H1 (cell line): ENCODE measurements around the gene ZNF232. TPM values are rescaled to one million over a fixed set of nuclear protein-coding genes. Genes with fewer than 3 reads are reported as not detected.

Source experiments
- CTCF ChIA-PET: fragments of 300-600 bp; sonication (Branson Sonifier 250); formaldehyde crosslinking; loops from one replicate; lab custom pipeline; 2021; ENCODE audit not compliant: partially characterized antibody; lab: Charles Lee
- POLR2A ChIA-PET: fragments of 300-600 bp; sonication (Branson Sonifier 250); formaldehyde crosslinking; loops from one replicate; lab custom pipeline; 2021; ENCODE audit warnings: inconsistent platforms; ENCODE audit not compliant: partially characterized antibody; lab: Charles Lee
- DNase-seq, 2 experiments: peaks; one replicate each; pipeline versions ENCODE4 v3.0.0 to v3.0.0-alpha.2; 2010 to 2022; ENCODE audit warnings: low spot score in 2 of 2, low read depth in 1 of 2, mixed read lengths in 1 of 2
- FAIRE-seq: peaks from 2 replicates; lab custom pipeline; 2011; peaks lifted over from hg19 to GRCh38; lab: Jason Lieb, UNC
- H2AFZ ChIP-seq: 2 replicates; pipeline ENCODE4 v1.8.1; 2012; ENCODE audit warnings: low read length, inconsistent platforms
- H2AK5ac ChIP-seq: 2 replicates; pipeline ENCODE4 v1.6.1; 2013; ENCODE audit warnings: low read depth, low read length
- H2BK120ac ChIP-seq: replicated peaks from 2 replicates; pipeline ENCODE3; 2013; ENCODE audit warnings: low read depth, low read length, inconsistent platforms
- H2BK12ac ChIP-seq: 2 replicates; pipeline ENCODE4 v1.6.1; 2013; ENCODE audit warnings: low read depth, low read length
- H2BK15ac ChIP-seq: 2 replicates; pipeline ENCODE4 v1.6.1; 2013; ENCODE audit warnings: low read length
- H2BK20ac ChIP-seq: 2 replicates; pipeline ENCODE4 v1.6.1; 2013; ENCODE audit warnings: low read length
- H2BK5ac ChIP-seq: 2 replicates; pipeline ENCODE4 v1.6.1; 2013; ENCODE audit warnings: low read depth, low read length
- H3K14ac ChIP-seq: 2 replicates; pipeline ENCODE4 v1.6.1; 2013; ENCODE audit warnings: inconsistent platforms; ENCODE audit not compliant: insufficient read length
- H3K18ac ChIP-seq: 2 replicates; pipeline ENCODE4 v1.6.1; 2013; ENCODE audit warnings: low read length; ENCODE audit errors: extremely low read depth
- H3K23ac ChIP-seq: 2 replicates; pipeline ENCODE4 v1.6.1; 2013; ENCODE audit warnings: inconsistent platforms; ENCODE audit not compliant: insufficient read length
- H3K23me2 ChIP-seq: 2 replicates; pipeline ENCODE4 v1.6.1; 2013; ENCODE audit warnings: low read depth, low read length
- H3K27ac ChIP-seq: 2 replicates; pipeline ENCODE4 v1.6.1; 2011; ENCODE audit warnings: low read depth, low read length, inconsistent platforms
- H3K27me3 ChIP-seq, 4 experiments: replicated peaks in 1 of 4; 1 replicate in 1 of 4; 2 replicates in 3 of 4; pipeline versions ENCODE4 v1.6.1 to v1.8.1; 2011 to 2013; ENCODE audit warnings: low read length in 3 of 4, mild to moderate bottlenecking in 3 of 4, inconsistent platforms in 2 of 4, mixed read lengths in 2 of 4, moderate library complexity in 1 of 4; ENCODE audit not compliant: control insufficient read depth in 3 of 4, insufficient read depth in 3 of 4; ENCODE audit errors: extremely low read depth in 1 of 4
- H3K36me3 ChIP-seq, 4 experiments: 2 replicates each; pipeline versions ENCODE4 v1.6.1 to v1.8.1; 2011 to 2013; ENCODE audit warnings: mild to moderate bottlenecking in 4 of 4, low read length in 3 of 4, moderate library complexity in 2 of 4, control low read depth in 1 of 4, inconsistent platforms in 1 of 4; ENCODE audit not compliant: insufficient read depth in 4 of 4, control insufficient read depth in 2 of 4
- H3K4ac ChIP-seq: replicated peaks from 2 replicates; pipeline ENCODE3; 2013; ENCODE audit warnings: low read length, low read depth, mixed read lengths, inconsistent platforms; ENCODE audit not compliant: insufficient read length
- H3K4me1 ChIP-seq, 4 experiments: replicated peaks in 1 of 4; 1 replicate in 1 of 4; 2 replicates in 3 of 4; pipeline versions ENCODE4 v1.6.1 to v1.8.1; 2011 to 2013; ENCODE audit warnings: low read length in 3 of 4, inconsistent platforms in 2 of 4, mixed read lengths in 1 of 4; ENCODE audit not compliant: insufficient read depth in 4 of 4, control insufficient read depth in 3 of 4
- H3K4me2 ChIP-seq, 2 experiments: 2 replicates each; pipeline versions ENCODE4 v1.6.1 to v1.8.1; 2011 to 2013; ENCODE audit warnings: low read depth in 2 of 2, low read length in 2 of 2, control low read depth in 1 of 2, inconsistent platforms in 1 of 2, mild to moderate bottlenecking in 1 of 2; ENCODE audit not compliant: insufficient read depth in 1 of 2
- H3K4me3 ChIP-seq, 4 experiments: fragments of 200-600, 300-600 bp in 1 of 4; sonication (generic), shearing (Covaris generic), sonication (Bioruptor Twin) in 1 of 4; 2 replicates each; pipeline versions ENCODE4 v1.5.1 to v1.8.1; 2011 to 2016; ENCODE audit warnings: low read length in 4 of 4, low read depth in 3 of 4, control low read depth in 2 of 4, inconsistent platforms in 2 of 4, mild to moderate bottlenecking in 2 of 4, mixed read lengths in 1 of 4, moderate library complexity in 1 of 4; ENCODE audit not compliant: insufficient read depth in 2 of 4; ENCODE audit errors: extremely low read depth in 1 of 4
- H3K56ac ChIP-seq: replicated peaks from 2 replicates; pipeline ENCODE3; 2013; ENCODE audit warnings: low read depth, mild to moderate bottlenecking, mixed read lengths, low read length, inconsistent platforms; ENCODE audit not compliant: insufficient read length
- H3K79me1 ChIP-seq: 2 replicates; pipeline ENCODE4 v1.6.1; 2013; ENCODE audit warnings: low read depth, low read length, control low read depth
- H3K79me2 ChIP-seq, 2 experiments: 2 replicates each; pipeline versions ENCODE4 v1.6.1 to v1.8.1; 2012 to 2013; ENCODE audit warnings: low read length in 2 of 2, mild to moderate bottlenecking in 2 of 2, inconsistent platforms in 1 of 2; ENCODE audit not compliant: insufficient read depth in 2 of 2, control insufficient read depth in 1 of 2
- H3K9ac ChIP-seq, 4 experiments: replicated peaks in 1 of 4; 1 replicate in 1 of 4; 2 replicates in 3 of 4; pipeline versions ENCODE4 v1.6.1 to v1.8.1; 2011 to 2013; ENCODE audit warnings: low read depth in 3 of 4, low read length in 3 of 4, control low read depth in 2 of 4, mild to moderate bottlenecking in 2 of 4, moderate library complexity in 2 of 4, inconsistent platforms in 1 of 4; ENCODE audit errors: extremely low read depth in 1 of 4
- H3K9me3 ChIP-seq, 2 experiments: 2 replicates each; pipeline versions ENCODE4 v1.6.1 to v1.8.1; 2012 to 2013; ENCODE audit warnings: mild to moderate bottlenecking in 2 of 2, moderate library complexity in 2 of 2, control low read depth in 1 of 2, inconsistent platforms in 1 of 2, low read depth in 1 of 2, low read length in 1 of 2, mixed read lengths in 1 of 2; ENCODE audit not compliant: insufficient read depth in 2 of 2
- H4K20me1 ChIP-seq, 2 experiments: replicated peaks in 1 of 2; 2 replicates each; pipeline versions ENCODE3 to v1.8.1; 2011 to 2013; ENCODE audit warnings: inconsistent platforms in 2 of 2, low read length in 2 of 2, mild to moderate bottlenecking in 1 of 2; ENCODE audit not compliant: insufficient read depth in 2 of 2, control insufficient read depth in 1 of 2
- H4K5ac ChIP-seq: 2 replicates; pipeline ENCODE4 v1.6.1; 2013; ENCODE audit warnings: low read length, low read depth, mixed read lengths, inconsistent platforms; ENCODE audit not compliant: insufficient read length
- H4K8ac ChIP-seq: 2 replicates; pipeline ENCODE4 v1.8.0; 2013; ENCODE audit warnings: mild to moderate bottlenecking, moderate library complexity, low read length, inconsistent platforms; ENCODE audit not compliant: insufficient read depth; ENCODE audit errors: extremely low read depth
- H4K91ac ChIP-seq: replicated peaks from 2 replicates; pipeline ENCODE3; 2013; ENCODE audit warnings: low read length, mixed read lengths, inconsistent platforms; ENCODE audit not compliant: insufficient read length
- ASH2L ChIP-seq: fragments of 200-600, 300-600 bp; sonication (generic); IDR thresholded peaks from one replicate; pipeline ENCODE4 v1.7.1; 2017; ENCODE audit warnings: low read length
- HDAC6 ChIP-seq: IDR thresholded peaks from one replicate; pipeline ENCODE4 v1.7.1; 2012; ENCODE audit warnings: low read depth, mild to moderate bottlenecking, inconsistent platforms, low read length, moderate library complexity
- POLR2A ChIP-seq, 2 experiments: IDR thresholded peaks; 1 replicate in 1 of 2; 2 replicates in 1 of 2; pipeline ENCODE4 v1.6.1; 2011; ENCODE audit warnings: low read depth in 2 of 2, low read length in 2 of 2, mild to moderate bottlenecking in 2 of 2; ENCODE audit errors: control extremely low read depth in 1 of 2
- POU5F1 ChIP-seq: IDR thresholded peaks from 2 replicates; pipeline ENCODE4 v1.6.1; 2011; ENCODE audit warnings: low read depth, mild to moderate bottlenecking, low read length, moderate library complexity
- TAF7 ChIP-seq: optimal IDR thresholded peaks from 2 replicates; pipeline ENCODE3; 2011; ENCODE audit warnings: low read depth, mild to moderate bottlenecking, inconsistent platforms, low read length, moderate library complexity, borderline replicate concordance
- YY1 ChIP-seq: IDR thresholded peaks from 2 replicates; pipeline ENCODE4 v1.6.1; 2011; ENCODE audit warnings: low read depth, mild to moderate bottlenecking, low read length
- WGBS, 2 experiments: shearing (Covaris generic) in 1 of 2; methylation state at CpG; one replicate each; pipeline versions ENCODE4 v1.1.6 to v1.1.7; 2013 to 2015; ENCODE audit warnings: low lambda C conversion rate in 2 of 2, mixed read lengths in 2 of 2, inconsistent platforms in 1 of 2, low coverage in 1 of 2, missing lambda C conversion rate in 1 of 2; ENCODE audit not compliant: insufficient replicate concordance in 2 of 2, insufficient coverage in 1 of 2, insufficient read length in 1 of 2; ENCODE audit errors: extremely low coverage in 1 of 2, missing lambda C conversion rate in 1 of 2; 5-methylcytosine and 5-hydroxymethylcytosine counted together
- polyA plus RNA-seq, 7 experiments: library from polyadenylated mRNA; depleted of rRNA in 3 of 7; stranded (reverse) in 5 of 7; unstranded in 2 of 7; fragments of >200 nt in 5 of 7; fragments of 200-250 nt in 2 of 7; gene quantifications; 1 replicate in 5 of 7; 2 replicates in 1 of 7; 4 replicates in 1 of 7; pipeline versions ENCODE4 v1.2.1 to v1.2.3, GENCODE V29; 2011 to 2013; ENCODE audit warnings: missing spikeins in 2 of 7, mixed read lengths in 2 of 7
- total RNA-seq: library from RNA; stranded (reverse); fragmentation: NEBNext Ultra II Directional; extraction: Animal tissue kit (Norgen Biotek cat#: 25700); gene quantifications from 2 replicates; pipeline ENCODE4 v1.2.1, GENCODE V29; 2021

ZNF232 gene
- total and polyA plus RNA-seq, 2 of the 8 experiments (the other 6 are each of a cell fraction or from before 2014, with no cell fraction given), result 11.1 to 41.0 TPM

GRCh38 chr17:5138616-5139457, 27.2 kb upstream of the ZNF232 start:
- H2BK5ac ChIP-seq, result no peak overlapping the region
- TF ChIP-seq TAF7, result no peak
- no peak for TF ChIP-seq ASH2L
- no peak for TF ChIP-seq YY1
- no peak for TF ChIP-seq POU5F1
- no peak for TF ChIP-seq HDAC6
- no peak for TF ChIP-seq POLR2A (IDR thresholded peaks at IDR 0.05; ENCODE audit: control extremely low read depth in 1 of 2, low read depth in 2 of 2, low read length in 2 of 2)
- TF ChIP-seq, all 59 proteins: peak for 0
- H4K91ac ChIP-seq, result no peak overlapping the region
- WGBS, 2 experiments, result 90% methylated on average over 24 of the region's 24 CpGs; no CpG with 5 or more reads in 1 of the 2 experiments
- H4K8ac ChIP-seq, result peak overlapping the region; percentile 25; the same call in 1 of the 2 replicates
- H3K23me2 ChIP-seq, result no peaks in the 10 kb centered on the region
- no peak overlapping the region for H3K27ac ChIP-seq
- H3K56ac ChIP-seq, result no peak overlapping the region
- H3K79me2 ChIP-seq, result no peaks in the 10 kb centered on the region
- no peak overlapping the region for H3K4ac ChIP-seq
- H3K14ac ChIP-seq, result no peak overlapping the region
- no peaks in the 10 kb centered on the region for H3K36me3 ChIP-seq
- no peak overlapping the region for H3K4me3 ChIP-seq
- no peak overlapping the region for H3K23ac ChIP-seq
- H2BK120ac ChIP-seq, result no peak overlapping the region
- CTCF ChIA-PET, result no interaction called here
- no peak overlapping the region for H3K18ac ChIP-seq
- no peak overlapping the region for H2BK20ac ChIP-seq
- POLR2A ChIA-PET, result no interaction called here
- no peaks in the 10 kb centered on the region; a peak in 1 of 7 replicates for H3K27me3 ChIP-seq
- no peak overlapping the region for H2AFZ ChIP-seq
- H4K20me1 ChIP-seq, result no peaks in the 10 kb centered on the region
- no peak overlapping the region for H2BK12ac ChIP-seq
- DNase-seq (no peak), FAIRE-seq (no peak)
- no peaks in the 10 kb centered on the region for H3K79me1 ChIP-seq
- peaks cover 0 to 11% of the 10 kb centered on the region in 2 experiments; a peak in 1 of 4 replicates for H3K9me3 ChIP-seq
- no peak overlapping the region for H3K9ac ChIP-seq
- no peak overlapping the region for H3K4me2 ChIP-seq
- H3K4me1 ChIP-seq, result no peaks in the 10 kb centered on the region
- H4K5ac ChIP-seq, result no peak overlapping the region
- H2BK15ac ChIP-seq, result no peak overlapping the region
- no peak overlapping the region for H2AK5ac ChIP-seq
